Large intestine (tissue), 12 donors: ENCODE results near the gene SMARCD2. TPM values are rescaled to one million over a fixed set of nuclear protein-coding genes. Genes with fewer than 3 reads are reported as not detected.
"Not testable (repeated sequence)": the region's sequence is repeated elsewhere in the genome, so short reads cannot be mapped to it uniquely, and the experiment has no call there.

ENCODE experiments used
- DNase-seq, 2 donors: peaks; one replicate each; pipeline versions ENCODE4 v3.0.0 to v3.0.0-alpha.2; 2013
- H3K27ac ChIP-seq: one replicate; pipeline ENCODE4 v1.5.1; 2013; ENCODE audit warnings: low read length
- H3K27me3 ChIP-seq: 2 replicates; pipeline ENCODE4 v1.6.1; 2013; ENCODE audit warnings: low read length; ENCODE audit not compliant: control insufficient read depth, insufficient read depth
- H3K36me3 ChIP-seq: 2 replicates; pipeline ENCODE4 v1.6.1; 2013; ENCODE audit warnings: low read length; ENCODE audit not compliant: control insufficient read depth, insufficient read depth
- H3K4me1 ChIP-seq: one replicate; pipeline ENCODE4 v1.6.1; 2013; ENCODE audit warnings: low read length; ENCODE audit not compliant: control insufficient read depth, insufficient read depth
- H3K4me3 ChIP-seq: one replicate; pipeline ENCODE4 v1.5.1; 2013; ENCODE audit warnings: low read length
- H3K9me3 ChIP-seq: one replicate; pipeline ENCODE4 v1.6.1; 2013; ENCODE audit warnings: mild to moderate bottlenecking, low read depth, low read length, moderate library complexity; ENCODE audit not compliant: control insufficient read depth
- WGBS: methylation state at CpG from one replicate; pipeline ENCODE4 v1.1.5; 2013; ENCODE audit warnings: low lambda C conversion rate; ENCODE audit not compliant: insufficient coverage; 5-methylcytosine and 5-hydroxymethylcytosine counted together
- long read RNA-seq, 11 donors: transcript quantifications; one replicate each; lab custom pipeline, GENCODE V29; 2026
- polyA plus RNA-seq: library from polyadenylated mRNA; unstranded; fragments of 120-200 nt; gene quantifications from one replicate; pipeline ENCODE4 v1.2.1, GENCODE V29; 2013

Gene SMARCD2
- polyA plus RNA-seq, result 63.6 TPM
- long read RNA-seq, donor 1, transcript SMARCD2-203 (13 exons, 2,716 nt), result major isoform, 5 of 6 reads
- long read RNA-seq, donor 1, partial matches to known transcripts, result 0 of 6 reads
- long read RNA-seq, donor 1, other reads (novel, unspliced or antisense), result 0 of 6 reads
- long read RNA-seq, donor 2, partial matches to known transcripts, result 15 of 19 reads
- long read RNA-seq, donor 2, other reads (novel, unspliced or antisense), result 0 of 19 reads
- long read RNA-seq, donor 3, result 0 reads
- long read RNA-seq, donor 4, result 0 reads
- long read RNA-seq, donor 5, transcript SMARCD2-203 (13 exons, 2,716 nt), result major isoform, 7 of 8 reads
- long read RNA-seq, donor 5, partial matches to known transcripts, result 0 of 8 reads
- long read RNA-seq, donor 5, other reads (novel, unspliced or antisense), result 0 of 8 reads
- long read RNA-seq, donor 6, transcript SMARCD2-203 (13 exons, 2,716 nt), result major isoform, 7 of 12 reads
- long read RNA-seq, donor 6, partial matches to known transcripts, result 5 of 12 reads
- long read RNA-seq, donor 6, other reads (novel, unspliced or antisense), result 0 of 12 reads
- long read RNA-seq, donor 7, partial matches to known transcripts, result 0 of 1 reads
- long read RNA-seq, donor 7, other reads (novel, unspliced or antisense), result 0 of 1 reads
- long read RNA-seq, donor 8, partial matches to known transcripts, result 37 of 40 reads
- long read RNA-seq, donor 8, other reads (novel, unspliced or antisense), result 0 of 40 reads
- long read RNA-seq, donor 9, partial matches to known transcripts, result 9 of 12 reads
- long read RNA-seq, donor 9, other reads (novel, unspliced or antisense), result 0 of 12 reads
- long read RNA-seq, donor 10, partial matches to known transcripts, result 13 of 17 reads
- long read RNA-seq, donor 10, other reads (novel, unspliced or antisense), result 0 of 17 reads
- long read RNA-seq, donor 11, partial matches to known transcripts, result 29 of 33 reads
- long read RNA-seq, donor 11, other reads (novel, unspliced or antisense), result 0 of 33 reads

- Histone ChIP-seq H3K4me1 (peaks cover 36% of the 10 kb centered on the region), H3K27me3 (no peaks in the 10 kb centered on the region), H3K4me3 (peak within 1 kb of the TSS; percentile 98), H3K36me3 (peaks cover 6% of the 10 kb centered on the region), H3K9me3 (no peaks in the 10 kb centered on the region), H3K27ac (peak within 1 kb of the TSS; percentile 72)
- WGBS, result no CpG with 5 or more reads among the region's 92 CpGs
- DNase-seq, result peak; percentile 98 to 100
These were observed at the start of gene SMARCD2 for GRCh38 chr17:63842540-63843386. SMARCD2 (minus strand) TSS chr17:63842685; CDS start chr17:63842674, 11 bp downstream.

GRCh38 chr17:63889026-63889848, 46.8 kb upstream of the SMARCD2 start:
- no CpG with 5 or more reads among the region's 13 CpGs for WGBS
- H3K4me1 ChIP-seq, H3K9me3 ChIP-seq, H3K27me3 ChIP-seq, H3K4me3 ChIP-seq, H3K27ac ChIP-seq, DNase-seq, H3K36me3 ChIP-seq: not testable (repeated sequence)

- not testable (repeated sequence) for H3K27ac ChIP-seq, H3K9me3 ChIP-seq, DNase-seq, H3K4me3 ChIP-seq, H3K36me3 ChIP-seq, H3K27me3 ChIP-seq, H3K4me1 ChIP-seq
- WGBS, result 100% methylated on average over 4 of the region's 11 CpGs
These were observed 42.6 kb upstream of the SMARCD2 start for GRCh38 chr17:63885119-63885518.

- H3K4me1 ChIP-seq, H3K36me3 ChIP-seq, H3K4me3 ChIP-seq, H3K27me3 ChIP-seq, H3K9me3 ChIP-seq, H3K27ac ChIP-seq, DNase-seq: not testable (repeated sequence)
- WGBS, result no CpG with 5 or more reads among the region's 9 CpGs
These were observed 40.2 kb upstream of the SMARCD2 start for GRCh38 chr17:63882626-63883126.

GRCh38 chr17:63881935-63882601, 39.6 kb upstream of the SMARCD2 start, which contains the start of gene GH2:
GH2 (minus strand) TSS chr17:63881944; CDS start chr17:63881801, 143 bp downstream.
- peak in 1 of 2 donors; percentile 21 for DNase-seq
- no CpG with 5 or more reads among the region's 15 CpGs for WGBS
- Histone ChIP-seq H3K4me3 (no peak within 1 kb of the TSS), H3K36me3 (no peaks in the 10 kb centered on the region), H3K27ac (no peak within 1 kb of the TSS), H3K4me1 (no peaks in the 10 kb centered on the region), H3K27me3 (peaks cover 2% of the 10 kb centered on the region), H3K9me3 (no peaks in the 10 kb centered on the region)

- not testable (repeated sequence) for H3K36me3 ChIP-seq, H3K9me3 ChIP-seq, H3K4me1 ChIP-seq, H3K4me3 ChIP-seq, H3K27me3 ChIP-seq, H3K27ac ChIP-seq, DNase-seq
- WGBS, result no CpG with 5 or more reads among the region's 11 CpGs
These were observed 38.9 kb upstream of the SMARCD2 start for GRCh38 chr17:63881337-63881736.

GRCh38 chr17:63880706-63881105, 38.2 kb upstream of the SMARCD2 start:
- WGBS, result no CpG with 5 or more reads among the region's 12 CpGs
- no peaks in the 10 kb centered on the region for H3K9me3 ChIP-seq
- DNase-seq, result no peak
- peaks cover 2% of the 10 kb centered on the region for H3K27me3 ChIP-seq
- H3K27ac ChIP-seq, result no peak overlapping the region
- no peaks in the 10 kb centered on the region for H3K36me3 ChIP-seq
- no peak overlapping the region for H3K4me3 ChIP-seq
- no peaks in the 10 kb centered on the region for H3K4me1 ChIP-seq

GRCh38 chr17:63878413-63878812, 35.9 kb upstream of the SMARCD2 start:
- WGBS, result no CpG with 5 or more reads among the region's 9 CpGs
- not testable (repeated sequence) for H3K4me3 ChIP-seq, H3K27ac ChIP-seq, H3K4me1 ChIP-seq, H3K27me3 ChIP-seq, H3K9me3 ChIP-seq, DNase-seq, H3K36me3 ChIP-seq

- no CpG with 5 or more reads among the region's 6 CpGs for whole genome bisulfite sequencing
- not testable (repeated sequence) for H3K9me3 ChIP-seq, H3K36me3 ChIP-seq, H3K4me3 ChIP-seq, H3K4me1 ChIP-seq, DNase-seq, H3K27ac ChIP-seq, H3K27me3 ChIP-seq
These were observed 32.2 kb upstream of the SMARCD2 start for GRCh38 chr17:63874693-63875092.
